ENCODE data around the gene QSOX2.

The QSOX2 gene

DNA sequence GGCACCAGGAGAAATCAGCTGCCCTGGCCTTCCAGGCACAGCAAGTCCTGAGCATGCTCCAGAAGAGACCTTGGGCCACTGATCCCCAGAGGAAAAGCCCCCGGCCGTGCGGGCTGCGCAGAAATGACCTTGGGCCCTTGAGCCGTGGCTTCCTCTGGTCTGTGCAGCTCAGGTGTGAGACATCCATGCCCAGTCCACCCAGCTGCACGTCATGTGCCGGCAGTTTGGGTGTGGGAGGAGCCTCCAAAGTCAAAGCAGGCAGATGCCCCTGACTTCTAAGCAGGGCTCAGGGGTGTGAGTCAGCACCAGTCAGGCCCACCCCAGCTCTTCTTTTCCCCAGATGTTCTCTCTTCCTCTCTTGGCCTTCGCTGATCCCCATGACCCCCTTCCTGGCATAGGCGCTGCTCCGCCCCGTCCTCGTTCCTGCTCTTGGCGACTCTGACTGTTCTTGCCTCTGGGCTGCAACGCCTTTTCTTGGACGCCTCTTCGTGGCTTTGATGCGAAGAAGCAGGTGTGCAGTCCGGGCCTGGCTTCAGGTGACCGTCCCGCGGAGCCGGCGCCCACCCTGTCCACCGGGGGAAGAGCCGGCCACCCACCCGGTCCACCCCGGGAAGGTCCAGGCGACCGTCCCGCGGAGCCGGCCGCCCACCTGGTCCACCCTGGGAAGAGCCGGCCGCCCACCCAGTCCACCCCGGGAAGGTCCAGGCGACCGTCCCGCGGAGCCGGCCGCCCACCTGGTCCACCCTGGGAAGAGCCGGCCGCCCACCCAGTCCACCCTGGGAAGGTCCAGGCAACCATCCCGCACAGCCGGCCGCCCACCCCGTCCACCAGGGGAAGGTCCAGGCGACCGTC is 5.9 kb upstream of the QSOX2 start:
- ATAC-seq (ENCODE audit: low read depth): no peak
- H3K27ac ChIP-seq (ENCODE audit: poor library complexity, severe bottlenecking): no peak overlapping the region

DNA sequence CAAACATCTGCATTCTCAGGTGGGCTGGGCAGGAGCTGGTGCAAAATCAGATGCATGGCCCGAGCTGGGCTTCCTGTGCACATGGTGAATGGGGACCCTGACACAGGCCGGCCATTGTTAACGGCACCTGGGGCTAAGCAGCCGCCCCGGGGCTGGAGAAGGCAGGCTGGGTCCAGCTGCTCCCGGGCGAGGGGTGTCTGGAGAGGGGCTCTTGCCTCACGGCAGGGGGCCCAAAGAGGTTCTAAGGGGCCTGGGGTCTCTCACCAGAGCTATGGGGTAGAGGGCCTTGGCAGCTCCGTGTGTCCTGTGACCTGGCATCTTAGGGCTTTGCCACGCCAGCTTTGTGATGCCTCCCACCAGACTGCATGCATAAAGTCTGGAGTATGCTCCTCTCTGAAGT is 5.1 kb upstream of the QSOX2 start:
- Histone ChIP-seq H3K27me3 (ENCODE audit: insufficient read depth, poor library complexity, severe bottlenecking) (no peaks in the 10 kb centered on the region), H3K4me1 (ENCODE audit: insufficient read depth, poor library complexity, severe bottlenecking) (no peaks in the 10 kb centered on the region), H3K9me3 (ENCODE audit: severe bottlenecking) (no peaks in the 10 kb centered on the region), H3K36me3 (ENCODE audit: low read depth) (no peaks in the 10 kb centered on the region), H3K4me3 (ENCODE audit: severe bottlenecking) (no peak overlapping the region), H3K27ac (ENCODE audit: poor library complexity, severe bottlenecking) (no peak overlapping the region)
- TF ChIP-seq CTCF (IDR thresholded peaks at IDR 0.05; ENCODE audit: poor library complexity, severe bottlenecking): no peak
- DNase-seq (ENCODE audit: low spot score) (no peak), ATAC-seq (ENCODE audit: low read depth) (no peak)

More for the DNA sequence above, 5.9 kb upstream of the QSOX2 start:
- TF ChIP-seq CTCF (IDR thresholded peaks at IDR 0.05; ENCODE audit: poor library complexity, severe bottlenecking): no peak
- no peaks in the 10 kb centered on the region for H3K4me1 ChIP-seq (ENCODE audit: insufficient read depth, poor library complexity, severe bottlenecking)
- H3K9me3 ChIP-seq (ENCODE audit: severe bottlenecking): no peaks in the 10 kb centered on the region
- H3K36me3 ChIP-seq (ENCODE audit: low read depth): no peaks in the 10 kb centered on the region
- no peak overlapping the region for H3K4me3 ChIP-seq (ENCODE audit: severe bottlenecking)
- DNase-seq (ENCODE audit: low spot score): no peak
- H3K27me3 ChIP-seq (ENCODE audit: insufficient read depth, poor library complexity, severe bottlenecking): no peaks in the 10 kb centered on the region

- H3K36me3 ChIP-seq (ENCODE audit: low read depth): no peaks in the 10 kb centered on the region
- H3K9me3 ChIP-seq (ENCODE audit: severe bottlenecking): no peaks in the 10 kb centered on the region
- no peak overlapping the region for H3K27ac ChIP-seq (ENCODE audit: poor library complexity, severe bottlenecking)
- TF ChIP-seq CTCF (IDR thresholded peaks at IDR 0.05; ENCODE audit: poor library complexity, severe bottlenecking): no peak
- ATAC-seq (ENCODE audit: low read depth): no peak
- no peak for DNase-seq (ENCODE audit: low spot score)
- H3K4me1 ChIP-seq (ENCODE audit: insufficient read depth, poor library complexity, severe bottlenecking): no peaks in the 10 kb centered on the region
- H3K27me3 ChIP-seq (ENCODE audit: insufficient read depth, poor library complexity, severe bottlenecking): no peaks in the 10 kb centered on the region
- no peak overlapping the region for H3K4me3 ChIP-seq (ENCODE audit: severe bottlenecking)
These were observed 4.4 kb upstream of the QSOX2 start for GRCh38 chr9:136249877-136250559.

DNA sequence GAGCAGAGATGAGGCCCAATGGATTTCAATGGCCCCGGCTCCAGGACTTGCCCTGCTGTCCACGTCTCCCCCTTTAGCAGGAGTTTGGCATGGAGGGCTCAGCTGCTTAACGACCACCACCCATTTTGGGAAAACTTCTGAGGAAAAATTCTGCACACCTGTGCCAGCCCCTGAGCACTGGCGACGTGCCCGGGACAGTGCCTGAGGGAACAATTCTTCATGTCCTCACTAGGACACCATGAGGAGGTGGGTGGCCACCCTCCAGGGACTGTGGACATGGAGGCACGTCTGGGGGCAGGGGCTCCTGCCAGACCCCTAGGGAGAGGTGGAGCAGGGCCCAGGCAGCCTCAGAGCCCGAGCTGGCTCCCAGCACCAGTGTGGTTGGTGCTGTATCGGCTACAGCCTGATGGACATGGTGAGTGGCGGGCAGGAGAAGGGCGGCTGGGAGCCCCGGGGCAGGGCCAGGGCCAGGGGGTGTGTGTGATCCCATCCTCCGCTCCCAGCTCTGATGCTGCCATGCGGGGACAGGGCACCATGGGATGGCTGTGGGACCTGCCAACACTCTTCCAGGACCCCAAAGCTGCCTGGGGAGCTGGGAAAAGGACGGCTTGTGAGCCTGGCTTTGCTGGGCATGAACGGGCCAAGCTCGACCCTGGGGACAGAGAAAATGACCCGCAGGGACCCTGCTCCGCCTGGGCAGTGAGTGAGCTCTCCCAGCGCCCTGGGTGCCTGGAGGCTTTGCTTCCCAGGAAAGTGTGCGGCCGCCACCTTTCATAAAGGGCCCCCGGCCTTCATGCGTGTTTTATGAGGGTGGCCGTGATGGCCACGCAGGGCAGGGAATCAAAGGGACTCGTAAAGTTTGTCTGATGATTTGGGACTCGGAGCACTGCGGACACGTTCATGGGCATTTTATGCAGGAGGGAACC is 3.6 kb upstream of the QSOX2 start:
- DNase-seq (ENCODE audit: low spot score) (no peak), ATAC-seq (ENCODE audit: low read depth) (no peak)
- Histone ChIP-seq H3K36me3 (ENCODE audit: low read depth) (no peaks in the 10 kb centered on the region), H3K27ac (ENCODE audit: poor library complexity, severe bottlenecking) (no peak overlapping the region), H3K4me3 (ENCODE audit: severe bottlenecking) (no peak overlapping the region), H3K27me3 (ENCODE audit: insufficient read depth, poor library complexity, severe bottlenecking) (no peaks in the 10 kb centered on the region), H3K9me3 (ENCODE audit: severe bottlenecking) (no peaks in the 10 kb centered on the region), H3K4me1 (ENCODE audit: insufficient read depth, poor library complexity, severe bottlenecking) (peaks cover 6% of the 10 kb centered on the region)
- TF ChIP-seq CTCF (IDR thresholded peaks at IDR 0.05; ENCODE audit: poor library complexity, severe bottlenecking): no peak
